Heart right ventricle (tissue), 16 donors: ENCODE measurements around the gene NFKB1. TPM values are rescaled to one million over a fixed set of nuclear protein-coding genes. Genes with fewer than 3 reads are reported as not detected.

Experiments
- ATAC-seq, 8 donors: fragments of 200-7000 bp; cut with Tn5 transposase; one replicate each; pipeline ENCODE4 v1.9.1; 2020; ENCODE audit warnings: mild to moderate bottlenecking in 8 of 8, moderate library complexity in 8 of 8, moderate number of reproducible peaks in 1 of 8
- DNase-seq, 2 donors: peaks; one replicate each; pipeline ENCODE4 v3.0.0-alpha.2; 2020
- H3K27ac ChIP-seq, 10 donors: fragments of 200-600 bp; sonication (generic) in 2 of 10; one replicate each; pipeline versions ENCODE4 v1.5.0 to v1.8.0; 2020 to 2022; ENCODE audit warnings: mild to moderate bottlenecking in 3 of 10
- H3K27me3 ChIP-seq, 7 donors: fragments of 200-600 bp; one replicate each; pipeline ENCODE4 v1.8.0; 2021 to 2022; ENCODE audit warnings: mild to moderate bottlenecking in 2 of 7
- H3K36me3 ChIP-seq, 9 donors: fragments of 200-600 bp; sonication (generic) in 1 of 9; one replicate each; pipeline versions ENCODE4 v1.5.0 to v1.8.0; 2020 to 2022; ENCODE audit warnings: mild to moderate bottlenecking in 2 of 9
- H3K4me1 ChIP-seq, 9 donors: fragments of 200-600 bp; sonication (generic) in 1 of 9; one replicate each; pipeline versions ENCODE4 v1.5.0 to v1.8.0; 2020 to 2022; ENCODE audit warnings: mild to moderate bottlenecking in 4 of 9
- H3K4me3 ChIP-seq, 10 donors: fragments of 200-600 bp; sonication (generic) in 2 of 10; one replicate each; pipeline versions ENCODE4 v1.5.0 to v1.8.0; 2020 to 2022; ENCODE audit warnings: mild to moderate bottlenecking in 7 of 10, moderate library complexity in 2 of 10
- H3K9me3 ChIP-seq, 11 donors: fragments of 200-600 bp in 10 of 11; sonication (generic) in 2 of 11; one replicate each; pipeline versions ENCODE4 v1.5.0 to v1.8.0; 2013 to 2022; ENCODE audit warnings: mild to moderate bottlenecking in 2 of 11, control low read depth in 1 of 11, moderate library complexity in 1 of 11
- CTCF ChIP-seq, 9 donors: fragments of 200-600 bp; sonication (generic) in 2 of 9; IDR thresholded peaks; one replicate each; pipeline versions ENCODE4 v1.5.0 to v1.8.0; 2021 to 2022; ENCODE audit warnings: antibody characterized with exemption in 9 of 9, mild to moderate bottlenecking in 5 of 9, moderate library complexity in 1 of 9
- WGBS, 2 donors: extraction: QIAGEN DNeasy Blood & Tissue Kit; methylation state at CpG; one replicate each; pipeline ENCODE4 v1.1.7; 2013; ENCODE audit warnings: inconsistent platforms in 1 of 2; 5-methylcytosine and 5-hydroxymethylcytosine counted together
- intact Hi-C, 10 donors: fragments of 100-400 bp; cut with DNase I; formaldehyde crosslinking; loops; one replicate each; pipeline versions ENCODE4 v1.11.1 to v1.14.2; 2022
- polyA plus RNA-seq, 2 donors: library from polyadenylated mRNA; stranded (reverse); fragments of 200-250 nt; gene quantifications; one replicate each; pipeline ENCODE4 v1.2.3, GENCODE V29; 2013
- total RNA-seq, 10 donors: library from RNA; stranded (reverse); fragmentation: NEBNext Ultra II Directional in 3 of 10; extraction: Animal tissue kit (Norgen Biotek cat#: 25700) in 3 of 10; gene quantifications; one replicate each; pipeline versions ENCODE4 v1.2.1 to v1.2.4, GENCODE V29; 2021 to 2023
- donor health status: Arrhythmogenic right ventricular cardiomyopathy.
- donor health status: ischemic (EF 13 %, LVEDD 7.1; RV severe dilation, severe dysfunction).
- donor health status: healthy with polysubstance abuse.
- donor health status: DM: no; HTN: yes; CAD: no.
- donor health status: DM: no; HTN: no; CAD: no.
- donor health status: ischemic (EF 25% LVEDD 6.9; RV normal size, moderate dysfunction).
- donor health status: ischemic (EF 25% LVEDD 5.7; RV mildly dilated, moderate dysfunction).
- donor health status: healthy.
- donor health status: DM: yes; HTN: yes; CAD: no.
- donor health status: Ischemic cardiomyopathy.
- donor health status: ischemic (EF 35%, LVEDD 5.7; RV mildly dilated, moderate dysfunction).
- donor health status: nonischemic (EF 11% LVEDD 7.7; RV severe dilation, severe dysfunction).
- donor health status: DM: yes; HTN: yes; CAD: no.
- donor health status: PGD.
- donor health status: ischemic (EF 29% LVEDD 5.4; RV normal size, mild dysfunction).
- donor health status: nonischemic (EF 23%, LVEDD 6.1; RV moderate dilation, normal function).

Gene NFKB1
- total and polyA plus RNA-seq, 12 donors = 4.5 to 30.3 (median 19.9) TPM

GRCh38 chr4:102580463-102580842, 79.3 kb downstream of the NFKB1 start:
- no peak for TF ChIP-seq CTCF (IDR thresholded peaks at IDR 0.05)
- H3K36me3 ChIP-seq = peaks cover 0 to 94% (median 56%) of the 10 kb centered on the region in 9 donors
- H3K27ac ChIP-seq = no peak overlapping the region
- no peak for ATAC-seq
- intact Hi-C loops = loop anchor here in 1 of 10 donors (10.0 kb wide), 1 partner anchor 76 kb away; the partner anchor contains the start of gene NFKB1
- peaks cover 0 to 6% (median 0%) of the 10 kb centered on the region in 9 donors for H3K4me1 ChIP-seq
- WGBS, 2 donors = 74 to 80% methylated on average over 1 of the region's 1 CpG
- no peaks in the 10 kb centered on the region for H3K9me3 ChIP-seq
- H3K27me3 ChIP-seq = no peaks in the 10 kb centered on the region
- H3K4me3 ChIP-seq = no peak overlapping the region
- DNase-seq = no peak

- intact Hi-C loops = loop anchor here in 1 of 10 donors (10.0 kb wide), 1 partner anchor 79 kb away; the partner anchor contains the start of gene NFKB1
- DNase-seq (no peak), ATAC-seq (no peak)
- no peak overlapping the region for H3K27ac ChIP-seq
- H3K4me3 ChIP-seq = no peak overlapping the region
- H3K4me1 ChIP-seq = no peaks in the 10 kb centered on the region
- H3K36me3 ChIP-seq = peaks cover 0 to 100% (median 71%) of the 10 kb centered on the region in 9 donors
- WGBS, 2 donors = 98 to 100% methylated on average over 1 of the region's 1 CpG
- no peaks in the 10 kb centered on the region for H3K27me3 ChIP-seq
- no peaks in the 10 kb centered on the region for H3K9me3 ChIP-seq
- TF ChIP-seq CTCF (IDR thresholded peaks at IDR 0.05) = no peak
These were observed 82.9 kb downstream of the NFKB1 start for GRCh38 chr4:102584091-102584490.

GRCh38 chr4:102585329-102585728, 84.2 kb downstream of the NFKB1 start:
- no peak overlapping the region for H3K4me3 ChIP-seq
- no peak overlapping the region for H3K27ac ChIP-seq
- ATAC-seq = no peak
- DNase-seq = no peak
- TF ChIP-seq CTCF (IDR thresholded peaks at IDR 0.05) = no peak
- no peaks in the 10 kb centered on the region for H3K4me1 ChIP-seq
- WGBS, 2 donors = 97 to 98% methylated on average over 2 of the region's 2 CpGs
- H3K36me3 ChIP-seq = peaks cover 0 to 100% (median 65%) of the 10 kb centered on the region in 9 donors
- intact Hi-C loops = loop anchor here in 1 of 10 donors (10.0 kb wide), 1 partner anchor 81 kb away; the partner anchor contains the start of gene NFKB1
- no peaks in the 10 kb centered on the region for H3K9me3 ChIP-seq
- no peaks in the 10 kb centered on the region for H3K27me3 ChIP-seq

- Histone ChIP-seq H3K27ac (no peak overlapping the region), H3K4me3 (no peak overlapping the region), H3K36me3 (peaks cover 0 to 100% (median 57%) of the 10 kb centered on the region in 9 donors), H3K9me3 (peaks cover 0 to 7% (median 0%) of the 10 kb centered on the region in 11 donors), H3K27me3 (no peaks in the 10 kb centered on the region), H3K4me1 (no peaks in the 10 kb centered on the region)
- no peak for DNase-seq
- 94% methylated on average over 4 of the region's 4 CpGs for WGBS, 2 donors
- no peak for ATAC-seq
- no peak for TF ChIP-seq CTCF (IDR thresholded peaks at IDR 0.05)
- intact Hi-C loops = loop anchor here in 1 of 10 donors (10.0 kb wide), 1 partner anchor 81 kb away; the partner anchor contains the start of gene NFKB1
These were observed 85.0 kb downstream of the NFKB1 start for GRCh38 chr4:102586002-102586643.
